Endothelial cell of hepatic sinusoid (primary cell): ENCODE results near the gene BPHL.
"Not testable (repeated sequence)": the region's sequence is repeated elsewhere in the genome, so short reads cannot be mapped to it uniquely, and the experiment has no call there.

Source experiments
- in situ Hi-C: cut with HindIII; loops from 2 replicates; pipeline ENCODE4 v1.10.0; 2017; ENCODE audit warnings: low sequenced_read_pairs

Gene BPHL

DNA sequence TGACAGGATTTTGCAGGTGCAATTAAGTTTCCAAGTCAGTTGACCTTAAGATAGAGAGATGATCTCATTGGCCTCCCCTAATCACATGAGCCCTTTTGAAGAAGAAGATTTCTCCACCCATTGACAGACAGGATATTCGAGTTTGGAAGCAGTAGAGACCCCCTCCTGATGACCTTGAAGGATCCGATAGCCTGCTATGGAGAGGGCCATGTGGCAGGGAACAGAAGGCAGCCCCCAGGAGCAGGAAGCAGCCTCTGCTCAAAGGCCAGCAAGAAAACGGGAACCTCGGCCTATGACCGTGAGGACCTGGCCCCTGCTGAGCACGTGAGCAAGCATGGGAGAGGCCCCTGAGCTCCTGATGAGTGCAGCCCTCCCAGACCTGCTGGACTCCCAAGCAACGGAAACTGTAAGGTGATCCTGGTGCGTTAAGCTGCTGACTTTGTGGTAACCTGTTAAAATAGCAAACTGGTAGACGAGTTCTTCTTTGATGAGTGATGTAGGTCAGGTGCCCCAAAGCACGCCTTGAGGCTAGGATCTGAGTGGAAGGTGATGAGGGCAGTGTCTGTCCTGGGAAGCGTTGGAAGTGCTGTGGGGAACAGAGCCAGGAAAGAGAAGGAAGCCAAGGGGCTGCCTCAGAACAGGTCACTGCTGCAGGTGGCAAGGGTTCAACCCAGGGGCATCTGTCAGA lies 57.3 kb downstream of the BPHL start:
- in situ Hi-C loops = no loop called here

GRCh38 chr6:3176562-3177355 lies 58.2 kb downstream of the BPHL start:
- in situ Hi-C loops = no loop called here

GRCh38 chr6:3178666-3179065 lies 60.2 kb downstream of the BPHL start:
- in situ Hi-C loops = not testable (repeated sequence)

DNA sequence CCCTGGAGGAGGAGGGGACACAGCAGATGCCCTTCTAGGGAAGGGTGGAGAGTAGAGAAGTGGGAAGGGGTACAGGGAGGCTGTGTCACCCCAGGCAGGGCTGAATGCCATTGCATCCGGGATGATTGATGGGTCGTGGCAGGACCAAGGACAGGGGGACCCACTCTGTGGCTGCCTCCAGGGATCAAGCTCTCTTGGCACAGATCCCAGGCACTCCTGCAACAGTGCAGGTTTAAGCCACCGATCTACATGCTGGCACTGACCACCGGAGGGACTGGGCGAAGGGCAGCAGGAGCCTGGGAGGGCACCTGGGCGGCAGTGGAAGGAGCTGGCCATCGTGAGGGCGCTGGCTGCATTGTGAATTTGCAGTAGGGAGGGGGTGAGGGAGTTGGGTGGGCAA lies 61.4 kb downstream of the BPHL start:
- in situ Hi-C loops = loop anchor here (5.0 to 10.0 kb wide), 2 partner anchors 65 to 93 kb away; no protein-coding TSS in a partner anchor

DNA sequence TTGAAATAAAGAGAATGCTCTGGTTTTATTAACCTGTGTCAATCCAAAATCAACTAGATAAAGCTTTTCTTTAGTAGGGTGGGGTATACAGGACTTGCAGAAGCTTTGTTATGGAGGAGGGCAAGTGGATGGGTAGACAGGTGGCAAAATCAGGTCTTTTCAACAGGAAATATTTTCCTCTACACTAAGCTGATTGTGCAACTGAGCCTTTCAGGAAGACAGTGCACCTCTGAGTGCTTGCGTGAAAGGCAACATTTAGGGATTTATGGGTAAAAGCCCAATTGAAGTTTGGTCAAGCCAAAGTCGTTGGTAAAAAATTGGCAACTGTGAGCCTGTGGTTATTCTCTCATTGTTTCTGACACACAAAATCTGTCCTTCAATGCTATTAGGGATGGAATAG lies 62.6 kb downstream of the BPHL start:
- in situ Hi-C loops = loop anchor here (5.0 to 10.0 kb wide), 2 partner anchors 64 to 94 kb away; no protein-coding TSS in a partner anchor

- in situ Hi-C loops = loop anchor here (5.0 to 10.0 kb wide), 2 partner anchors 62 to 96 kb away; no protein-coding TSS in a partner anchor
Measured at GRCh38 chr6:3183066-3183465, 64.6 kb downstream of the BPHL start.

DNA sequence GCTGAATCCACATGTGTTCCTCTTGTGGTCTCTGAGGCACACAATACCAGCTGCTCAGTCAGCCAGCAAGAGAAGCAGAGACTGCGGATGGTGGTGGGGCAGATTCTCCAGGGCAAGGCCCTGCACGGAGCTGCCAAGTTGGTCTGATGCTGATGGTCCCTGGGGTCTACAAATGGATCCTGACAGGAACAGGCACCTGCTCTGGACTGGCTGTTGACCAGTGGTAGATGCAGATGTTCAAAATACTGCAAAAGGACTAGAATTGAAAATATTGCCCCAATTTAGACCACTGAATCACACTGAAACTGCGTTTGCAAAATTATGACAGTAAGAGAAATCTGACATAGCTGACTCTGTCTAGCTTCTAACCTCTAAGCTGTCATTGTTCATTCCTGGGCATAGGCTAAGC lies 68.5 kb downstream of the BPHL start:
- in situ Hi-C loops = loop anchor here (10.0 kb wide), 1 partner anchor 58 kb away; no protein-coding TSS in a partner anchor

DNA sequence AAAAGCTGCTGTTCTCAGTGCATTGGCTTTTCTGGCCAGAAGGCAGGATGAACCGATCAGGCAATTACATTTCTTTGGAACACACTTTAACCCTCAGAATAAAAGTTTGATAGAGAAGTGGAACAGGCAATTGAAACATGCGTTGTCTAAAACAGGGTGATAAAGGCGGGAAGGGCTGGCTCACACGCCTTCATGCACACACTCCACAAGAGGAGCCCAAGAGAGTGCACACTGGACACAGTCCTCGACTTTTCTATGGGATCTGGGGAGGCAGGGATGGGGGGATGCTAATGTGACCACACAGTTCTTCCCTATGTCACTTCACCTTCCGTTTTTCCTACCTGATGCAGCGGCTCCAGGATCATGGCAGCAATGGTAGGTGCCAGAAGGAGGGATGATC lies 69.8 kb downstream of the BPHL start:
- in situ Hi-C loops = loop anchor here (10.0 kb wide), 1 partner anchor 57 kb away; no protein-coding TSS in a partner anchor

DNA sequence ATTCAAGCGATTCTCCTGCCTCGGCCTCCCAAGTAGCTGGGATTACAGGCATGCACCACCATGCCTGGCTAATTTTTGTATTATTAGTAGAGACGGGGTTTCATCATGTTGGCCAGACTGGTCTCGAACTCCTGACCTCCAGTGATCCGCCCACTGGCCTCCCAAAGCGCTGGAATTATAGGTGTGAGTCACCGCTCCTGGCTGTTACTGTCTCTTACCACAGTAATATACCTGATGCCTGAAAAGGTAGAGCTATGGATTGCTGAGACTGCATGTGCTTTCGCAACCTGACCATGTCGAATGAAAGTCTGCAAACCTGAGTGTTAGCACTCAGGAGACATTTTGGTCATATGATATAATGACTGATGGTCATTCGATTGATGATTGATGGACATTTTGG lies 70.7 kb downstream of the BPHL start:
- in situ Hi-C loops = loop anchor here (10.0 kb wide), 1 partner anchor 56 kb away; no protein-coding TSS in a partner anchor

GRCh38 chr6:3190056-3190455 lies 71.5 kb downstream of the BPHL start:
- in situ Hi-C loops = no loop called here

GRCh38 chr6:3190779-3191178 lies 72.3 kb downstream of the BPHL start:
- in situ Hi-C loops = no loop called here

DNA sequence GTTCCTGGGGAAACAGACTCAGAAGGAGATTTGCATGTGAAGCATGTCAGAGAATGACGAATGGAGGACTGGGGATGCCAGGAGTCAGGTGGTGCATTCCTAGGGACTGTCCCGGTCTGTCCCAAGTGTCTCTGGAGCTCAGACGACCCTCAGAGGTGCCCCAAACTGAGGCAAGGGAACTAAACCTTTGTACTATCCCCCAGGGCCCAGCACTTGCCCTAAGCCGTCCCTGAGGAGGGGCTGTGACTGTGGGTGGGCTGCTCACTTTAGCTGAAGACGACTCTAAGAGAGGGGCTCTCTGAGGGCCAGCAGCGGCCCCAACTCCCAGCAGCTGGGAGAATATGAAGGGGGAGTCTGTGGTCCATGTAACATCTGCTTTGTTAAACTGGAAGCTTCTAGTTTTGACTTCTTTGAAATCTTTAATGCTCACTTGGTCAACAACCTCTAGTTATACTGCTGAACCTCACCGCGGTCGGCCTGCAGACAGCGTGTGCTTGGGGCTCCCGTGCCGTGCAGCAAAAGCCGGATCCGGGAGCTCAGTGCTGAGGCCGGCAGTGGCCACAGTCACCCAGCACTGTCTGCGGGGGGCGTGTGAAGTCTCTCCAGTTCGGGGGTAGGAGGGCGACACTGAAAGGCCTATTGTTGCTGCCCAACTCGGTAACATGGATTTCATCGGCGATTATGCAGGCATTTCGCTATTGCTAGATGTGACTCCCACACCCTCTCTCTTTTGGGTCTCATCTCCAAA lies 74.8 kb downstream of the BPHL start:
- in situ Hi-C loops = no loop called here

- in situ Hi-C loops = no loop called here
Measured at GRCh38 chr6:3194535-3195419, 76.3 kb downstream of the BPHL start.

DNA sequence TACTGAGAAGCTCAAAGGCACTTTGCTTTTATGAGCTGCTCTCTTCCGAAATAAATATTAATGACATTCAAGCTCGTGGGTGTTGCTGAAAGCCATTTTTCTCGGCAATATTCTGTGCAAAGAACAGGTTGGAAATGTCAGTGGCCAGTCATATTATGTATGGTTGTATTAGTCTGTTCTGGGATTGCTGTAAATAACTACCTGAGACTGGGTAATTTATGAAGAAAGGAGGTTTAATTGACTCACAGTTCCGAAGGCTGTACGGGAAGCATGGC lies 76.8 kb downstream of the BPHL start:
- in situ Hi-C loops = no loop called here

GRCh38 chr6:3195695-3196497 lies 77.4 kb downstream of the BPHL start:
- in situ Hi-C loops = no loop called here

GRCh38 chr6:3196770-3197169 lies 78.3 kb downstream of the BPHL start:
- in situ Hi-C loops = no loop called here

- in situ Hi-C loops = not testable (repeated sequence)
Measured at GRCh38 chr6:3197734-3198133, 79.2 kb downstream of the BPHL start.

DNA sequence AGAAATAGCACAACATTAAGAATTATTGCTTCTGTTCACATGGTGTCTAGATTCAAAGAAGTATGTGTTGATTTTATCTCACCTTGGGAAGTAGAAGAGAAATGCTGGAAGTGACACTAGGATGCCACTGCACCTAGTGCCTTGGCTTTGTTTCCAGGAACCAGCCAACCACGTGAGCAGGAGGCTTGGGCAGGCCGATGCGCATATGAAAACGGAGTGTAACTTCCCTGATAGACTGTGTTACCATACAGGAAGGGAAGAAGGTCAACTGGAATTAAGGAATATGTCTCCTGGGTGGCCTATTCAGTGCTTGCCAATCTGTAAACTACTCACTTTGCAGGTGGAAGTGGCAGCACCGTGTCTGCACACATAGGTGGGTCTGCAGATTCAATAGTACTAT lies 80.9 kb downstream of the BPHL start:
- in situ Hi-C loops = no loop called here

DNA sequence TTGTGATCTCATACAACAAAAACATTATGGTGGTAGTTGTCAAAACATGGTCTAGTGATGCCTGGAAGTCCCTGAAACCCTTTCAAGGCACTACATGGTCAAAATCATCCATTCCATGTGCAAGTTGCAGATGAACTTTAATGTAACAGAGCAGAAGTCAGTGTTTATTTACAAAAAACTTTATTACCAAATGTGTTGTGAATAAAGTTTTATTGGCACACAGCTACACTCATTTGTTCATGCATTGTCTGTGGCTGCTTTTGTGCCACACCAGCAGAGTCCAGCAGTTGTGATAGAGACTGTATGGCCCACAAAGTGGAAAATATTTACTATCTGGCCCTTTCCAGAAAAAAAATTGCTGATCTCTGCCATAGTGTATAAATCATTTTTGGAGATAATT lies 82.2 kb downstream of the BPHL start:
- in situ Hi-C loops = no loop called here

DNA sequence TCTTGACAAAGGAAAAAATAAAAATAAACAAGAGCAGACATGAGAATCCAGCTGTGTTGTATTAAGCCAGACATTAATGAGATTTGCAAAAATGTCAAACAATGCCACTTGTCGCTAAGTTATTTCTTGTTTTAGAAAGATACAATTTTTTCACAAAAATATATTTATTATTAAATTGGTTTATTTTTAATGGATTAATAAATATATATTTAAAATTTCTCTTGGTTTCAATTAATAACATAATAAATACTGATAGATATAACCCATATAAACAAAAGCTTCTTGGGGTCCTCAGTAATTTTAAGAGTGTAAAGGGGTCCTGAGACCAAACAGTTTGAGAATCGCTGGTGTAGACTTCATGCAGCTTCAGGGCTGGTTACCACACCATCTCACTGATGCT lies 82.9 kb downstream of the BPHL start:
- in situ Hi-C loops = no loop called here
